NCI-H146 treated with DMSO at 0.1 percent for 48 hours (cell line): ENCODE results near the gene KAT5.
"Not testable (repeated sequence)": the region's sequence is repeated elsewhere in the genome, so short reads cannot be mapped to it uniquely, and the experiment has no call there.

ENCODE experiments used
- DNase-seq: peaks from one replicate; lab custom pipeline; 2025; ENCODE audit not compliant: unreplicated experiment; lab: John Stamatoyannopoulos, UW

KAT5 gene

DNA sequence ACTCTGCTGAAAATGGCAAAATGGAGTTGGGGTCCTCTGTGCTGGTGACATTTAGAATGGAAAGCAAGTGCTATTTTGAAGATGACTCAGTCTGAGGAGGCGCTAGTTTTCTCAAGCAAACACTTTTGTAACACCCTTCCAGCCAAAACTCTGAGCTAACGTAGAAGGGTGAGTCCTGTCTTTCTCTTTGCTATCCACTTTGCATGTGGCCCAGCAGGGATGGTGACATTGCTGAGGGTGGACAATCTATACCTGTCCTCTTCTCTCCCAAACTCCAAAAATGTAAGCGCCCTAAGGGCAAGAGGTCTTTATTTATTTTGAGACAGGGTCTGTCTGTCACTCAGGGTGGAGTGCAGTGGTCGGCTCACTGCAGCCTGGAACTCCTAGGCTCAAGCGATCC lies 3.6 kb upstream of the KAT5 start:
- DNase-seq, result no peak

DNA sequence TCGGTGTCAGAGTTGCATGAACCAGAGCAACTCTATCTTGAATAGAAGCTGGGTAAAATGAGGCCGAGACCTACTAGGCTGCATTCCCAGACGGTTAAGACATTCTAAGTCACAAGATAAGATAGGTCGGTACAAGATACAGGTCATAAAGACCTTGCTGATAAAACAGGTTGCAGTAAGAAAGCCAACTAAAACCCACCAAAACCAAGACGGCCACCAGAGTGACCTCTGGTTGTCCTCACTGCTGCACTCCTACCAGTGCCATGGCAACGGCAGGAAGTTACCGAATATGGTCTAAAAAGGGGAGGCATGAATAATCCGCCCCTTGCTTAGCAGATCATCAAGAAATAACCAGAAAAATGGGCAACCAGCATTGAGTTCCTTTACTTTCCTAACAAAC lies 2.4 kb upstream of the KAT5 start:
- no peak for DNase-seq

DNA sequence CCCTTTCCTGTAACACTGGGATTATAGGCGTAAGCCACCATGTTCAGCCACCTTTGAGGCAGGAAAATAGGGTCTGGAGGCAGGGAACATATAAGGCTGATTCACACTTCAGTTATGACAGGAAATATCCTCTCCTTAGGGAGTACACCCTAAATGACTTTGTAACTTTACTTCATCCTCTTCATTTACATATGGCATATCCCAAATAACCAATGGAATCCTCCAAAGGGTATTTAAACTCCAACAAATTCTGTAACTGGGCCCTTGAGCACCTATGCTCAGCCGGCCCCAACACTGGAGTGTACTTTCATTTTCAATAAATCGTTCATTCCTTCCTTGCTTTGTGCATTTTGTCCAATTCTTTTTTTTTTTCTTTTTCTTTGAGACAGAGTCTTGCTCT lies 1.6 kb upstream of the KAT5 start:
- no peak for DNase-seq

DNA sequence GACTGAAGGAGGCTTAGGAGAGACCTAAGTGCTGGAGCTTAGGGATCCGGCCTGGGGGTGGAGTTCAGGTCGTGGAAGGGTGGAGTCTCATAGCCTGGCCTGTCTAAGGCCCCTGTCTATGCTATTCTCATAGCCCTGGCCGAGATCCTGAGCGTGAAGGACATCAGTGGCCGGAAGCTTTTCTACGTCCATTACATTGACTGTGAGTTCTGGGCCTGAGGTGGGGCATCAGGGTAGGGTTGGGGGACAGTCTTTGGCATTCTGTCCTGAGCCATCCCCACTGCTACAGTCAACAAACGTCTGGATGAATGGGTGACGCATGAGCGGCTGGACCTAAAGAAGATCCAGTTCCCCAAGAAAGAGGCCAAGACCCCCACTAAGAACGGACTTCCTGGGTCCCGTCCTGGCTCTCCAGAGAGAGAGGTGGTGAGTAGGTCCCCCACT lies 603 bp downstream of the KAT5 start:
- no peak for DNase-seq

DNA sequence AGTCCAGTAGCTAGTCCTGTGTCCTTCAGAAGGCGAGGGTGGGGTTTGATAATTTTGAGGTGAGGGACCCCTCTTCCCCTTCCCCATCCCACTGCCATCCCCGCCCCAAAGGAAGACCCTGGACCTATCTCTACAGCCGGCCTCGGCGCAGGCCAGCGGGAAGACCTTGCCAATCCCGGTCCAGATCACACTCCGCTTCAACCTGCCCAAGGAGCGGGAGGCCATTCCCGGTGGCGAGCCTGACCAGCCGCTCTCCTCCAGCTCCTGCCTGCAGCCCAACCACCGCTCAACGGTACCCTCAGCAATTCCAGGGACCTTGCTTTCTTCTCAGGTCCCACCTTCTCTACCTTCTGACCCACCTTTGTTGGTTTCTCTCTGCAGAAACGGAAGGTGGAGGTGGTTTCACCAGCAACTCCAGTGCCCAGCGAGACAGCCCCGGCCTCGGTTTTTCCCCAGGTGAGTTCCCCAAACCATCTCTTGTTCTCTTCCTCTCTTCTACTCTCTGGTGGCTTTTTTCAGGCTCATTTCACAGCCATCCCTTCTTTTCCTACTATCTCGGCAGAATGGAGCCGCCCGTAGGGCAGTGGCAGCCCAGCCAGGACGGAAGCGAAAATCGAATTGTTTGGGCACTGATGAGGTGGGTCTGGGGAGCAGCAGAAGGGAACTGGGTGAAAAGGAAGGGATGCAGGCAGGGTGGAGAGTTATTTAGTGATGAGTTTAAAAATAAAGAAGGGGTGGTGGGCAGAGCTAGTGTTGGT lies 1.3 kb downstream of the KAT5 start:
- no peak for DNase-seq

DNA sequence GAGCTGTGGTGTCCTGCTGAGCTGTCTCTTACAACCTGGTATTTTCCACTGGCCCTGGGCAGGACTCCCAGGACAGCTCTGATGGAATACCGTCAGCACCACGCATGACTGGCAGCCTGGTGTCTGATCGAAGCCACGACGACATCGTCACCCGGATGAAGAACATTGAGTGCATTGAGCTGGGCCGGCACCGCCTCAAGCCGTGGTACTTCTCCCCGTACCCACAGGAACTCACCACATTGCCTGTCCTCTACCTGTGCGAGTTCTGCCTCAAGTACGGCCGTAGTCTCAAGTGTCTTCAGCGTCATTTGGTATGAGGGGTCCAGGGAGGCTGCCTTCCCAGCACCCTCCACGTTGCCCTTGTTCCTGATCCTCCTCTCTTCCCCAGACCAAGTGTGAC lies 2.4 kb downstream of the KAT5 start:
- DNase-seq, result no peak

DNA sequence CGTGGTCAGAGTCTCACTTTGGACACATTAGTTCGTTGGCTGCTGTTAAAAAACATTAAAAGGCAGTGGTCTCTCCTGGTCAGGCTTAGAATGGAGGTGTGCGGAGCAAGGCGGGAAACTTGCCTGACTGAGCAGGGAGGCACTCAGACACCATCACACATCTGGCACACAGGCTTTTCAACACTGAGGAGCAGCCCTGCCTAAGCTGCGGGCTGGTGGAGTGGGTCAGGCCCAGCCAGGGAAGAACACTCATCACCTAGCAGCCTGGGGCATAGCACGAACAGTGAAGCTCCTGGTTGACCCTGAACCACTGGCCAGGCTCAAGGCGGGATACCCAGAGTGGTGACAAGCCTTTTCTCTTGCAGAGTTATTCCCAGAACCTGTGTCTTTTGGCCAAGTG lies 4.2 kb downstream of the KAT5 start:
- no peak for DNase-seq

DNA sequence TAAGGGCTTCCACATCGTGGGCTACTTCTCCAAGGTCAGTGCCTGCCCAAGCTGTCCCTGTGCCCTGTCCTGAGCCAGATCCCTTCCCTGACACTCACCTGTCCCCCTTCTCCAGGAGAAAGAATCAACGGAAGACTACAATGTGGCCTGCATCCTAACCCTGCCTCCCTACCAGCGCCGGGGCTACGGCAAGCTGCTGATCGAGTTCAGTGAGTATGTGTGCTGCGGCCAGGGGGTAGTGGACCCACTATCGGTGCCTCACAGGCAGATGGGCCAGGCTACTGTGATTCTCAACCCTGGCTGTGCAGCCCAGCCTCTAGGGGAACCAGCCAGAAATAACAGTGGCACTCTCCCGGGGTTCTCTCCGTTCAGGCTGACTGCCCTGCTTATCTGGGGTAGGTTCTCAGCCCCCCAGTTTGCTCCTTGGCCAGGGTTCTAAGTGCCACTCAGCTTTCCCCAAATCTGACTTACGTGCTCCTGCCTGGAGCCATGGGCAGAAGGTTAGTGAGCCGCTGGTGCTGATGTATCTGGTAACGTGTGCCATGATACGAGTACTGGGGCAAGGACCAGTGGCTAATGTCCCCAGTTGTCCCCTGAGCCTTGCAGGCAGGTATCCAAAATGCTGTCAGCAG lies 4.8 kb downstream of the KAT5 start:
- no peak for DNase-seq

DNA sequence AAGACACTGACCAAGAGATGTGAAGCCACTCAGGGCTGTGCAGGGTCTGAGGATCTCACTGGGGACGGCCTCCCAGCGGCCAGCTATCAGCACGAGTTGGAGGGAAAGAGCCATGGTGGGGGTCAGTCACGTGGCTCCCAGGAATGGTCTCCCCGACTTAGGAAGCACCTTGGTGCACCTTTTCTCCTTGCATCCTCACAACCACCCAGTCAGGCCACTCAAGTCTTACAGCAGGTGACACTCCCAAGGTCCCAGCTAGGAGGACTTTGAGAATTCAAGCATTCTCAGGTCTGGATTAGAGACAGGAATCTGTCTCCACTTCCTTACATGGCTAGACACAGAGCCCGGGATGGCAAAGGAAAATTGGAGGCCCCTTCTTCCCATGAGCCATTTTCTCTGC lies 5.9 kb downstream of the KAT5 start:
- DNase-seq, result no peak

DNA sequence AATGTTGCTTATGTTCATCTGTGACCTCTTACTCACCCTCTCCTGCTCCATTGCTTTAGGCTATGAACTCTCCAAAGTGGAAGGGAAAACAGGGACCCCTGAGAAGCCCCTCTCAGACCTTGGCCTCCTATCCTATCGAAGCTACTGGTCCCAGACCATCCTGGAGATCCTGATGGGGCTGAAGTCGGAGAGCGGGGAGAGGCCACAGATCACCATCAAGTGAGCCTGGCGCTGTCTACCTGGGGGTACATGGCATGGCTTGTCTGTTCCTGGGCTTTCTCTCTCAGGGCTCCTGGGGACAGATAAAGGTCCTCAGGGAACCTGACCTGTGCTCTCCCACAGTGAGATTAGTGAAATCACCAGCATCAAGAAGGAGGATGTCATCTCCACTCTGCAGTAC lies 6.5 kb downstream of the KAT5 start:
- no peak for DNase-seq

DNA sequence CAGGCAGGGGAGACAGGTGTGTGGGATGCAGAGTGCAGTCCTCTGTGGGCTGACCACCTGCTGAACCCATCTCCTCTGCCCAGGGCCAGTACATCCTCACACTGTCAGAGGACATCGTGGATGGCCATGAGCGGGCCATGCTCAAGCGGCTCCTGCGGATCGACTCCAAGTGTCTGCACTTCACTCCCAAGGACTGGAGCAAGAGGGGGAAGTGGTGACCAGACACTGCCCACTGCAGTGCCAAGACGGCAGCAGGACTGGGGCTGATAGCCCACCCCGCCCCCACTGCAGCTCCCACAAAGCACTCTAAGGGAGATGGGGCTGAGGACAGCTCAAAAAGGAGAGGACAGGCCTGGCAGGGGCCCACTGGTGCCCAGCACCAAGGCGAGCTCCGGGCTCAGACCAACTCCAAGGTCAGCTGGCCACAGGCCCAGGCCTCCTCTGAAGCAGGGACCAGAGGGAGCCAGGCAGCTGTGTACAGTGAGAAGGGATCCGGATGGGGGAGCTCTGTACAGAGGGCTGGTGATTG lies 7.0 kb downstream of the KAT5 start:
- DNase-seq, result no peak

DNA sequence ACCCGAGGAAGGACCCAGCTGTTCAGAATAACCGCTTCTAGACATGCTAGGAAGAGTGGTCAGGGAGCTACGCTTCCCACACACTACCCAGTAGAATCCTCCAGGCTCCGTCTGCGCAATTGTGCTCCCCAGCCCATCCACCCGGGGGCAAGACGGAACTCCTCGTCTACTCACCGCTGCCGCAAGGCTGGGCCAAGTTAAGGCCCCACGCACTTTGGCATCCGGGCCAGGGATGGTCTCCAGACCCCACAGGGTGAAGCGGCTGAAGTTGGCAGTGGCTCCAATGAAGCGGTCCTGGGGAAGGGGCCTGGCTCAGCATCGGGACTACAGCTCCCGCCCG lies 7.8 kb downstream of the KAT5 start:
- no peak for DNase-seq

DNA sequence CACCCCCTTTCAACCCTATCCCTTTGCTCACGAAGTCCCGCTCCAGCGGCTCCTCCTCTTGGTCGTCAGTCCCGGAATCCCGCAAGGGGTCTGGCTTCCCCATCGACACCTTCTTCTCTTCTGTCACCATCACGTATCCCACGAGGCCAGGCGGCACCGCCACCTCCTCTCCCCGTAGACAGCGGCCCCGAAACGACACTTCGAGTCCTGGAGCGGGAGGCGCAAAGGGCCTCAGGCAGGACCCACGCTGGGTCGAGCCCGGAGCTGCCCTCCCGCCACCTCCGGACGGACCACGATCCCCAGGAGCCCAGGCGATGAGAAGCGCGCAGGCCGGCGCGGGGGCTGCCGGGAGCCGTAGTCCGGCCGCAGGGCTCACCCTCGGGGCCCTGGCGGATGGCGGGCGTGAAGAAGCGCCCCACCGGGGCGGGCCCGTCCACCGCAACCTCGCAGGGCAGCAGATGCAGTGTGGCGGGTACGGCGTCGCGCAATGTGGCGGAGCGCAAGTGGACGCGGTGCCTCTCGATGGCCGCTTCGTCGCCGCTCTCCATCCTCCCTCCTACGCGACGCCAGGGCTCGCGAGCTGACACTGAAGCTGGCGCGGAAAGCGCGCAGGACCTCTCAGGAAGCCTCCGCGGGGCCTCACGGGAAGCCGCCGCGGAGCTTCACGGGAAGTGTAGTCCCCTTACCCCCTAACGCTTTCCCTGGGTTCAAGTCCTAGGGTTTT lies 8.3 kb downstream of the KAT5 start, which contains the start of gene RNASEH2C:
Gene RNASEH2C (minus strand): TSS at position 588 of the 724 bp plus-strand sequence. CDS start 40 bp downstream, at position 548.
- peak; percentile 68 for DNase-seq

DNA sequence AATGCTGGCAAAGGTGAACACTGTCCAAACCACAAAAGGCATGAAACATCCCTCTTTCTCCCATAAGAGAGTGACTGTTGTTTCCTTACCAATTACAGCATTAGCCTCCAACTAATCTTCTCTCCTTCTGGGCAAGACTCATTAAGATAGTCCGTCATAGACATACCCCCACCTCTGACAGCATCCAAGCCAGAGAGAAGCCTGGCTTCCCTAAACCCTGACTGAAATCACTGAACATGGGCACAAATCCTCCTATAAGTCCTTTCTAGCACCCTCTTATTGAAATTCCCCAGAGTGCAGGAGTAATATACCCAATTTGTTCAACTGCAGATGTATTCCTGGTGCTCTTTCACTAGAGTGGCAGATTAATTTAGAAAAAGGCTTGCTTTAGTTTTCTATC lies 10.2 kb downstream of the KAT5 start:
- DNase-seq, result no peak

DNA sequence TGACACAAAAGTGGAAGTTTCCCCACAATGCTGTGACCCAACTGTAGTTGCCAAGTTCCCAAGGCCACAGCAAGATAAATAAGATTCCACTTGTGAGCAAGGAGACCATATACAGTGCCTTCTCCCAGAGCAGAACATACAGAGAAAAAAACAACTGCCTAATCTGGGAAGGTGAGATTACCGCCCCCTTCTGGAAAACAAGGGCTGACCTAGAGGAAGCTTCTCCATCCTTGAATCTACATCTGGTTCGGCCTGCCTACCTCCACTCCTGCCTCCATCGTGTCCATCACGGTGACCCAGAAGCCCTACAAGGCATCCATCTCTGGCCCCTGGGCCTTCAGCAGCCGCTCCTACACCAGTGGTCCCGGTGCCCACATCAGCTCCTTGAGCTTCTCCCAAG lies 14.6 kb downstream of the KAT5 start:
- DNase-seq, result no peak

DNA sequence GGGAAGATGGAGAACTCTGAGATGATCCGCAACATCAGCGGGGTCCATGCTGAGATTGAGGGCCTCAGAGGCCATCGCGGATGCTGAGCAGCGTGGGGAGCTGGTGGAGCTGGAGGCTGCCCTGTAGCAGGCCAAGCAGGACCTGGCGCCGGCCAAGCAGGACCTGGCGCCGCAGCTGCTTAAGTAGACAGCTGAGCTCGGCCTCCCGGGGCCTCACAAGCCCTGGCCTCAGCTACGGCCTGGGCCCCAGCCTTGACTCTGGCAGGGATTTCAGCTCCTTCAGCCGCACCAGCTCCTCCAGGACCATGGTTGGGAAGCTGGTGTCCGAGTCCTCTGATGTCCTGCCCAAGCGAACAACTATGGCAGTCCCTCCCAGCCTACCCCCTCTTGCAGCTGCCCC lies 15.8 kb downstream of the KAT5 start:
- no peak for DNase-seq

DNA sequence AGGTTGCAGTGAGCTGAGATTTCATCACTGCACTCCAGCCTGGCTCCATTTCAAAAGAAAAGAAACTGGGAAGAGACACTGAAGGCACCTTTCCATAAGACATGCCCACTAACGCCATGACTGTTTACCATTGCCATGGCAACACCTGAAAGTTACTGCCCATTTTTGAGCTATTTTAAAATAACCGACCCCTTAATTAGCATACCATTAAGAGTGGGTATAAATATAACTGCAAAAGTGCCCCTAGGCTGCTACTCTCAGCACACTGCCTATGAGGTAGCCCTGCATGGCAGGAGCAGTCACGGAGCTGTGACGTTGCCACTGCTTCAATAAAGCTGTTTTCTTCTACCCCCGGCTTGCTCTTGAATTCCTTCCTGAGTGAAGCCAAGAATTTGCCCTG lies 18.4 kb downstream of the KAT5 start:
- no peak for DNase-seq

DNA sequence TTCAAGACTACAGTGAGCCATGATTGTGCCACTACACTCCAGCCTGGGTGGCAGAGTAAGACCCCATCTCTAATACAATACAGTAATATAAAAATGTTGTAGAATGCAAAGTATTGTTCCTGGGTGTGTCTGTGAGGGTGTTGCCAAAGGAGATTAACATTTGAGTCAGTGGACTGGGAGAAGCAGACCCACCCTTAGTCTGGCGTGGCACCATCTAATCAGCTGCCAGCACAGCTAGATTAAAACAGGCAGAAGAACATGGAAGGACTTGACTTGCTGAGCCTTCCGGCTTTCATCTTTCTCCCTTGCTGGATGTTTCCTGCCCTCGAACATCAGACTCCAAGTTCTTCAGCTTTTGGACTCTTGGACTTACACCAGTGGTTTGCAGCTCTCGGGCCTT lies 23.1 kb downstream of the KAT5 start:
- not testable (repeated sequence) for DNase-seq

DNA sequence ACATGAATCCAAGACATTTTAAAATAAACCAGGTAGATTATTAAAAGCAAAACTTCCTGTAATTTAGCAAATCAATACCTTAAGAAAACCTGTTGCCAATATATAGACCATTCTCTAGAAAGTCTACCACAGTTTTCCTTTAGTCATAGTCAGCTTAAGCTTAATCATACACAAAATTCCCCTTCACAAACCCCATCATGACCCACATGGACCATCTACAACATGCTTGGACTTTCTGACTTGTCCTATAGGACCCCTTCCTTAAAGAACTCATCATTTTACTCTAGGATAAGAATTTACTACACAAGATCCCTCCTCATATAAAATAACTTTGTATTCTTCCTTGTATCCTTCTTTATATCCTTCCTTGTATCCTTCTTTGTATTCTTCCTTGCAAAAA lies 24.8 kb downstream of the KAT5 start:
- no peak for DNase-seq

DNA sequence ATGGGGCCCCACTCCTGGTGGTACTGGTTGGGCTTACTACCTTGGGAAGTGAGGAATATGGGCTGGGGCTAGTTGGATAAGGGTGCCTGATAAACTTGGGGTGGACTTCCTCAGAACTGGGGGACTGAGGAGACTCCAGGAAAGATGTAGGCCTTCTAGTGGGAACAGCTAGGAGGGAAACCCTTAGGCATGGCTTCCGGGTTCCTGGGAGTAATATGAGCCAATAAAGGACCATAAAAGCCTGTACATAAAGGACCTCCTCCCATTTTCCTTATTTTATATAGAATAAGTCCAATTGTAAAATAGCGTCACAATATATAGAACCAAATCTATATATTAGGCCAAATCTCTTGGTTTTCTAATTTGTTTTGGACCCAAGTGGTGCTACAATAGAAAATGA lies 27.0 kb downstream of the KAT5 start:
- DNase-seq, result no peak

DNA sequence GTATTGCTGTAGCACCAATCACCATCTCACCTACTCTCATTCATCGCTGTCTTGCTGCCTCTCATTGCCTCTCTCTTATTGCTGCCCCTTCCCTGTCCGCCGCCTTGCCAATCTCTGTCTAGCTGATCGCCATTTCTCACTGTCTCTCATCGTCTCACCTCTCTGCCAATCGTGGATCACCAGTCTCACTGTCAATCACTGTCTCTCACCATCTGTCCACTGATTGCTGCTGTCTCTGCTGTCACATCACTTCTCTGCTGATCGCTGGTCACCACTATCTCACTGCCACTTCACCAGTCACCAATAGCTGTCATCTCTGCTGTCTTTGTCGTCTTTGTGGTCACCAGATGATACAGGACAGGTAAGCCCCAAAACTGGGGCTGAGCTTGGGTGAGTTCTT lies 29.1 kb downstream of the KAT5 start:
- DNase-seq, result no peak

DNA sequence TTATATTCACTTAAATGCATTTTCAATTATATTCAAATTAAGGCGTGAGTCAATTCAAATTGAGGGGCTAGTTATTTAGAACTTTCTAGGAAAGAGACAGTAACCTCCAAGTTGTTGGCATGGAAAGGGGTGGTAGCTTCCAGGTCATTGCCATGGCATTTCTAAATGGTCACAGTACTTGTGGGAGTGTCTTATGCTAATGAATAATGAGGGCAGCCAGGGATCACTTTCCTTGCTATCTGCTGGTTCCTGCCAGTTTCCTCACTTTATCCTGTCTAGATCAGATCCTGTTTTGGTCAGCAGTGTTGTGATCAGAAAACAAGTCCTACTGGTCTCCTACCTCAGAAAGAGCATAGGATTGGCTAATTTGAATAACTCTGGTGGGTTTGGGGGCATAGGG lies 30.3 kb downstream of the KAT5 start:
- DNase-seq, result no peak
